ACC112 (cell line): ENCODE measurements around the gene LRRC8B.

Experiments
- H2AFZ ChIP-seq: fragments of 200-600 bp; sonication (generic); one replicate; pipeline ENCODE4 v1.6.0; 2017; ENCODE audit warnings: antibody characterized with exemption, low read length; ENCODE audit not compliant: unreplicated experiment
- H3K27ac ChIP-seq: fragments of 200-600 bp; sonication (generic); 2 replicates; pipeline ENCODE4 v1.5.1; 2014; ENCODE audit warnings: low read depth, mild to moderate bottlenecking, antibody characterized with exemption, low read length, moderate library complexity
- H3K27me3 ChIP-seq: fragments of 200-600 bp; sonication (generic); 2 replicates; pipeline ENCODE4 v1.6.1; 2014; ENCODE audit warnings: mild to moderate bottlenecking, antibody characterized with exemption, low read length, moderate library complexity, mixed read lengths; ENCODE audit not compliant: insufficient read depth
- H3K36me3 ChIP-seq: fragments of 200-600 bp; sonication (generic); 2 replicates; pipeline ENCODE4 v1.6.1; 2016; ENCODE audit warnings: mild to moderate bottlenecking, antibody characterized with exemption, low read length, moderate library complexity, mixed read lengths; ENCODE audit not compliant: insufficient read depth
- H3K4me1 ChIP-seq: fragments of 200-600 bp; sonication (generic); one replicate; pipeline ENCODE4 v1.6.1; 2016; ENCODE audit warnings: low read length, mixed read lengths; ENCODE audit not compliant: insufficient read depth, unreplicated experiment, control insufficient read depth
- H3K4me3 ChIP-seq: fragments of 200-600 bp; sonication (generic); 2 replicates; pipeline ENCODE4 v1.5.1; 2014; ENCODE audit warnings: mild to moderate bottlenecking, low read depth, low read length
- H3K79me2 ChIP-seq: fragments of 200-600 bp; sonication (generic); one replicate; pipeline ENCODE4 v1.6.0; 2016; ENCODE audit warnings: low read length; ENCODE audit not compliant: control insufficient read depth, unreplicated experiment, insufficient read depth

Gene LRRC8B

GRCh38 chr1:89598450-89599331, 74.1 kb downstream of the LRRC8B start:
- Histone ChIP-seq H3K4me1 (peaks cover 11% of the 10 kb centered on the region), H2AFZ (peak overlapping the region; percentile 33), H3K36me3 (no peaks in the 10 kb centered on the region)

DNA sequence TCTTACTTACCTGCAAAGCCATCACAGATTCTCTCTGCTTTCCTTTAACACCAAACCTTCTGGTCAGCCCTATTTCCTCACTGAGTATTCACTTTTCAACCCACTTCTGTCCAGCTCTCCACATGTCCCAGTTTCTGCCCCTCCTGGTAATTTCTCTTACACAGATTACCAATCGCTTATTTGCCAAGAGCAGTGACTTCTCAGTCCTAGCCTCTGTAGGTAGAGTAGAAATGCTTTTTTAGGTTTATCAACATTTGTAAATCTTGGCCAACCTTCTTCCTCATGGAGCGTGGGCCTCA, 74.7 kb downstream of the LRRC8B start:
- Histone ChIP-seq H3K27ac (no peak overlapping the region), H3K4me1 (peaks cover 15% of the 10 kb centered on the region), H3K79me2 (no peaks in the 10 kb centered on the region), H2AFZ (no peak overlapping the region), H3K4me3 (no peak overlapping the region), H3K27me3 (0 out of 2 replicates have a peak, but pooled peaks cover 6% of the 10 kb centered on the region), H3K36me3 (no peaks in the 10 kb centered on the region)

More at GRCh38 chr1:89598450-89599331, 74.1 kb downstream of the LRRC8B start:
- no peak overlapping the region for H3K4me3 ChIP-seq
- H3K79me2 ChIP-seq = no peaks in the 10 kb centered on the region
- no peak overlapping the region for H3K27ac ChIP-seq
- 0 out of 2 replicates have a peak, but pooled peaks cover 6% of the 10 kb centered on the region for H3K27me3 ChIP-seq

GRCh38 chr1:89600451-89601224, 76.0 kb downstream of the LRRC8B start:
- Histone ChIP-seq H3K4me3 (no peak overlapping the region), H3K27ac (no peak overlapping the region), H3K27me3 (0 out of 2 replicates have a peak, but pooled peaks cover 6% of the 10 kb centered on the region), H3K79me2 (no peaks in the 10 kb centered on the region), H2AFZ (no peak overlapping the region), H3K4me1 (peaks cover 24% of the 10 kb centered on the region), H3K36me3 (no peaks in the 10 kb centered on the region)

DNA sequence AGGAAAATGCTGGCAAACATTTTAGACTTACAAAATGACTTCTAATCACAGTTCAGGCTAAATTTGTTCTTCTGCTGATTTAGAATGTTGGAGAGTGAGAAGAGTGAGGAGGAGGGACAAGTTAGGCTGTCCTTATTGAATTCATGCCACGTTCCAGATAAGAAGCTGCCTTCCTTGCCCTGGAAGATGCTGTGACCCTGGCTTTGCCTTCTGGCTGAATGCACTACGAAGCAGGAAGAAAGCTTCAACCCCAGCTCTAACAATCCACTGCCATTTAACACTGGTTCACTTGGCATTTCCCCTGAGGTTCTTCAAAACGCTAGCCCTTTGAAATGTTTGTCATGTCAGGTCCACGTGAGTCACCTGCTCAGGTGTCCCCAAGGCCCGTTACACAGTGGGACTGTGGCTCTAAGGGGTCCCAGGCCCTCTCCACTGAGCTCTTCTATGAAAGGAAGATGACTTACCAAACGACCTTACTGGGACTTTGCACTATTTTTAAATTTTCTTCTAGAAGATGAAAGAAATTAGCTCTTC, 78.3 kb downstream of the LRRC8B start:
- H2AFZ ChIP-seq = no peak overlapping the region
- 0 out of 2 replicates have a peak, but pooled peaks cover 6% of the 10 kb centered on the region for H3K27me3 ChIP-seq
- no peaks in the 10 kb centered on the region for H3K79me2 ChIP-seq
- H3K27ac ChIP-seq = no peak overlapping the region
- H3K4me1 ChIP-seq = peaks cover 42% of the 10 kb centered on the region
- H3K4me3 ChIP-seq = no peak overlapping the region
- H3K36me3 ChIP-seq = no peaks in the 10 kb centered on the region

DNA sequence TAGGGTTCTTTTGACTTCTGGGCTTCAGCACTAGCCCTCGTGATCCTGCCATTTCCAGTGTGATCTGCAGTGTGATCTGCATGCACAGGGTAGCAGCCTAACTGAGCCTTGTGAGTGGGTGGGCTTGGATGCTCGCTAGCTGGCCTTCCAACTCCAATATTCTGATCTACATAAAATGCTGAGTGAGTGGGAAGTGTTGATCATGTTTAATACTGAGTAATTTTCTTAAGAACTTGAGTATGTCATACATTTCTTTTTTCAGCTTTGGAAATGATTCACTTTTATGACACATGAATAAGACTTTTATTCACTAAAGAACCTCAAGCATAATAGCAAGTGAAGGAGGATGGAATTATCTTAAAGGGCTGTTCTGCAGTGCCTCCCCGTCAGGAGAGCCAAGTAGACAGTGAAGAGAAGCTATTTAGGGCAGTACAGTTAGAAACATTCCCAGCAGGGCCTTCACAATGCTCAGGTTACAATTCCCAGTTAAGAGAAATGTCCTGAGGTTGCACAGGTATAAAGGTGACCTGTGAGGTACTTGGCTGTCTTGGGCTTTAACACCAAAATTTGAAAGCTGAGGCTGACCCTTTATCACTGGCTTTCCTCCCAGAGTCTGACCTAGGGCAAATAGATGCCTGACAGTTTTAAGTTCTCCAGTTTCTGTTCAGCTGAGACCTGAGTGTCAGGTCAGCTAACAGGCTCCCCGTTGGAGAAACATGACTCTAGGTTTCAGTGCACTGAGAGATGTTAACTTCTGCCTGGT, 79.2 kb downstream of the LRRC8B start:
- Histone ChIP-seq H2AFZ (no peak overlapping the region), H3K27me3 (0 out of 2 replicates have a peak, but pooled peaks cover 6% of the 10 kb centered on the region), H3K4me3 (no peak overlapping the region), H3K4me1 (peaks cover 50% of the 10 kb centered on the region), H3K79me2 (no peaks in the 10 kb centered on the region), H3K36me3 (no peaks in the 10 kb centered on the region), H3K27ac (no peak overlapping the region)

DNA sequence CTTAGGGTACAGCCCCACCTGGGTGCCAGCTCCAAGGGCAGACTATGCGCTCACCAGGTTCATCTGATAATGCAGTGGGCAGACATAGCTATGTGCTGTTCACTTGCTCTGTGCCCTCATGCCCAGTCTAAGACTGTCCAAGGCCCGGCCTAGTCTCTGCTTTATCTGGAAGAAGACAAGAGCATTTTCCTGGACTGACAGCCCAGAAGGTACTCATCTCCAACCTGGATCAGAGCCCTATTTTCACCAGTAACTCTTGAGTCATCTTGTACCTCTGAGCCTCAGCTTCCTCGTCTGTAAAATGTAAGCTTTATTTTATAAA, 79.7 kb downstream of the LRRC8B start:
- Histone ChIP-seq H3K36me3 (no peaks in the 10 kb centered on the region), H3K27ac (no peak overlapping the region)

GRCh38 chr1:89605692-89606091, 81.1 kb downstream of the LRRC8B start:
- no peaks in the 10 kb centered on the region for H3K36me3 ChIP-seq
- H2AFZ ChIP-seq = no peak overlapping the region
- H3K4me3 ChIP-seq = no peak overlapping the region
- peaks cover 50% of the 10 kb centered on the region for H3K4me1 ChIP-seq
- H3K27ac ChIP-seq = no peak overlapping the region
- H3K27me3 ChIP-seq = 0 out of 2 replicates have a peak, but pooled peaks cover 6% of the 10 kb centered on the region
- no peaks in the 10 kb centered on the region for H3K79me2 ChIP-seq

More for the DNA sequence above, 79.7 kb downstream of the LRRC8B start:
- Histone ChIP-seq H3K4me3 (no peak overlapping the region), H2AFZ (no peak overlapping the region), H3K79me2 (no peaks in the 10 kb centered on the region), H3K4me1 (peaks cover 50% of the 10 kb centered on the region), H3K27me3 (0 out of 2 replicates have a peak, but pooled peaks cover 6% of the 10 kb centered on the region)

DNA sequence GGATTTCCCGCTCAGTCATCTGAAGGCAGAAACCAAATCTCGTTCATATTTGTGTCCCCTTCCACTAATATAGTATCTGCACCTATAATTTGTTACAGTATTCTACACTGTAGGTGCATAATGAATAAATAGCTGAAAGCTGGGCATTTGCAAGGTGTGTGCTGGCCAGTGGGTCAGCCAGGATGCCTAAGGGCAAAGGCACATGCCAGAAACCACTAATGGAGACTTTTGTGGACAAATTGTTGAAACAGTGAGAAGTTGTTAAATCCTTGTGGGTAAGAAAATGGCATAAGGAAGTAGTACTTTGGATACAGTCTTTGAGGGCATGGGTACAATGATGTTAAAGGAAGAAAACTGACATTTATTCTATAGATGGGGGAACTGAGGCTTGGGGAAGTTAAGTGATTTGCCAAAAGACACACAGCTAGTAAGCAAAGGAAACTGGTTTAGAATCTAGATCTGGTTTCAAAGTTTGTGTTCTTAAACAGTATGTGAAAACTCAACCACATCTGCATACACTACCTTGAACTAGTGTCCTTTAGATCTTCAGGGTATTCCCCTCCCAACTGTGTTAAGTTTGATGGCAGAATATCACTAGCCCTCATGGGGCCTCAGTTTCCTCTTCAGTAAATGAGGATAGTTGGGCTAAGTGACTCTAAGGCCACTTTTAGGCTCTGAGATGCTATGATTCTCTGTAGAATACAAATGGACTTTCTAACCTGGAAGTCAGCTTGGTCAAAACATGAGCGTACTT, 81.8 kb downstream of the LRRC8B start:
- H3K4me1 ChIP-seq = peaks cover 50% of the 10 kb centered on the region
- H3K36me3 ChIP-seq = no peaks in the 10 kb centered on the region
- H3K27me3 ChIP-seq = no peaks in the 10 kb centered on the region
- no peak overlapping the region for H2AFZ ChIP-seq
- H3K79me2 ChIP-seq = no peaks in the 10 kb centered on the region
- H3K4me3 ChIP-seq = no peak overlapping the region
- no peak overlapping the region for H3K27ac ChIP-seq

DNA sequence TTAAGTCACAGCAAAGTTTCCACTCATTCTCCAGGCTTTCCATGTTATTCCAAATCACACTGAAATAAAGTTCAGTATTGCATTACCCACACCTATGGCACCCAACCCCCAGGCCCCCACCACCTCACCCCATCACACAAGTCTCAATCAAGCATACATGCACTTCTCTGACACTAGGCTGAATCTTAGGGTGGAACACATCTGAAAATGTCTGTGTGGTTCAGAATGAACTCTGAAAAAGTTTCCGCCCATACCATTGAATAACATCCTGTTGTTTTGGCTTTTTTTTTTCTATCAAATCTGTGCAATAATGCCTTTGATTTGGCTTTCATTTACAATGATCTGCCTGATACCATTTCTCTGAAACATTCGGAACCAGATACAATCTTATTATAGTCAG, 82.5 kb downstream of the LRRC8B start:
- Histone ChIP-seq H3K27me3 (no peaks in the 10 kb centered on the region), H3K27ac (no peak overlapping the region), H3K4me1 (peaks cover 50% of the 10 kb centered on the region), H3K4me3 (no peak overlapping the region), H3K79me2 (no peaks in the 10 kb centered on the region), H3K36me3 (no peaks in the 10 kb centered on the region), H2AFZ (no peak overlapping the region)
